Esophagus squamous epithelium (tissue), 4 donors: ENCODE measurements around the gene TRERF1.

Source experiments
- CTCF ChIP-seq, 6 experiments: fragments of 450-650 bp in 4 of 6; fragments of 200-600 bp in 2 of 6; sonication (generic) in 2 of 6; IDR thresholded peaks; one replicate each; pipeline ENCODE4 v1.5.1; 2016 to 2019; ENCODE audit warnings: antibody characterized with exemption in 6 of 6, mild to moderate bottlenecking in 4 of 6, moderate library complexity in 4 of 6
- POLR2A ChIP-seq, 4 donors: fragments of 450-650 bp; IDR thresholded peaks; one replicate each; pipeline ENCODE4 v1.6.1; 2017; ENCODE audit warnings: antibody characterized with exemption in 4 of 4, mild to moderate bottlenecking in 4 of 4, moderate library complexity in 3 of 4

DNA sequence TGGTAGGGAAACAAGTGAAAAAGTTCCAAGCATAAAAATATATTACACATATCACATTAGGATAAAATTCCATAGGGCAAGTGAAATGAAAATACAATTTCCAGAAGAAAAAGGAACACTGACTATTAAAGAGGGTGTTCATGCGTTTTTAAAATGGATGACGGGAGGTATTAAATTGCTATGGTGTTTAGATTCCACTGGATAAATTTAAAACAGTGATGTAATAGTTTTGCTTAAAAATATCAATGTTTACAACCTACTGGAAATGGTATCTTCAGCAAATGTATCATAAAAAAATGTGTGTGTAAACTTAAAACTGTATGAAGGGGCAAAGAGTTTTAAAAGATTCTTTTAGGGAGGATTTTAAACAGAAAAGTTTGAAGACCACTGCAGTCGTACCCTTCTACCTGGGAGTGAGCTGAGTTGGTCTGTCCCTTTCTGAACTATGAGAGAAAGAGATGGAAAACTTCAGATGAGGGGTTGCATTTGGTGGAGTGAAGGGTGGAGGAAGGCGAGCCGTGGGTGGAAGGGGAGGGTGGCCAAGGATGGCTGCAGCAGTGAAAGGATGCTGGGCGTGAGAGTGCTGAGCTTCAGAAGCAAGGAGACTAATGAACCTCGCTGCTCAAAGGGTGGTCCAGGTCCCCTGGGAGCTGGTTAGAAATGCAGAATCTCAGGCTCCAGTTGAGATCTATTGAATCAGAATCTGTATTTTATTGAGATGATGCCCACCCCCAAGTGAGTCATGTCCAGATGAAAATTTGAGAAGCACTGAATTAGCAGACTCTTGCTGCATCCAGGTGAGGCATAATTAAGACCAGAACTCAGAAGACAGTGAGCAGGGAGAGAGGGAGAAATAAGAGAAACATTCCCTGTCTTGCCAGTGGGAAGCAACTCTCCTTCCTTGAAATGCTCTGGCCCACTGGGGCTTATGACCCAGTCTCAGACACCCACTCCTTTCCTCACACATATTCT is 179.6 kb downstream of the TRERF1 start:
- TF ChIP-seq POLR2A (IDR thresholded peaks at IDR 0.05) (no peak), CTCF (IDR thresholded peaks at IDR 0.05) (no peak)
